LHCN-M2 (cell line): ENCODE data around the gene CILP2. TPM values are rescaled to one million over a fixed set of nuclear protein-coding genes. Genes with fewer than 3 reads are reported as not detected.

Experiments used
- DNase-seq: peaks from one replicate; pipeline ENCODE4 v3.0.0-alpha.2; 2012; ENCODE audit warnings: low read depth
- total RNA-seq: library from RNA; depleted of rRNA; stranded (reverse); fragments of >200 nt; gene quantifications from 2 replicates; pipeline ENCODE4 v1.2.3, GENCODE V29; 2014

CILP2 gene
- total RNA-seq, 1 experiment from 2014 or later = 0.06 TPM

GRCh38 chr19:19562665-19563347, 24.7 kb downstream of the CILP2 start:
- DNase-seq = no peak

- no peak for DNase-seq
Observed at GRCh38 chr19:19563348-19563848, 25.3 kb downstream of the CILP2 start.

- DNase-seq = no peak
Observed at GRCh38 chr19:19566306-19566705, 28.2 kb downstream of the CILP2 start.

- no peak for DNase-seq
Observed at GRCh38 chr19:19567391-19567790, 29.3 kb downstream of the CILP2 start.

GRCh38 chr19:19568802-19569756, 31.0 kb downstream of the CILP2 start:
- DNase-seq = no peak

- DNase-seq = no peak
Observed at GRCh38 chr19:19570571-19570970, 32.5 kb downstream of the CILP2 start.

- DNase-seq = no peak
Observed at GRCh38 chr19:19571071-19571786, 33.2 kb downstream of the CILP2 start.

GRCh38 chr19:19575411-19575810, 37.3 kb downstream of the CILP2 start:
- no peak for DNase-seq

- no peak for DNase-seq
Observed at GRCh38 chr19:19578252-19578651, 40.2 kb downstream of the CILP2 start.

GRCh38 chr19:19579533-19580361, 41.7 kb downstream of the CILP2 start:
- DNase-seq = no peak

- no peak for DNase-seq
Observed at GRCh38 chr19:19580418-19580817, 42.4 kb downstream of the CILP2 start.

- DNase-seq = no peak
Observed at GRCh38 chr19:19581391-19581790, 43.3 kb downstream of the CILP2 start.

- DNase-seq = no peak
Observed at GRCh38 chr19:19582471-19582870, 44.4 kb downstream of the CILP2 start.

GRCh38 chr19:19584356-19584755, 46.3 kb downstream of the CILP2 start:
- DNase-seq = no peak

- DNase-seq = no peak
Observed at GRCh38 chr19:19587771-19588170, 49.7 kb downstream of the CILP2 start.

- no peak for DNase-seq
Observed at GRCh38 chr19:19588546-19588945, 50.5 kb downstream of the CILP2 start.

- peak; percentile 87 for DNase-seq
Observed at GRCh38 chr19:19591133-19591825, 53.2 kb downstream of the CILP2 start.

GRCh38 chr19:19592690-19593089, 54.6 kb downstream of the CILP2 start:
- DNase-seq = no peak

GRCh38 chr19:19594381-19594780, 56.3 kb downstream of the CILP2 start:
- no peak for DNase-seq

GRCh38 chr19:19595171-19595701, 57.2 kb downstream of the CILP2 start:
- DNase-seq = peak; percentile 19
